GM21737 (cell line): ENCODE results near the gene DET1.
"Not testable (repeated sequence)": the region's sequence is repeated elsewhere in the genome, so short reads cannot be mapped to it uniquely, and the experiment has no call there.

ENCODE experiments used
- ATAC-seq: cut with Tn5 transposase; IDR thresholded peaks from one replicate; pipeline ENCODE4 v1.9.1; 2021; ENCODE audit warnings: mild to moderate bottlenecking, moderate library complexity; ENCODE audit not compliant: unreplicated experiment

DET1 gene

GRCh38 chr15:88546248-88547129, at the start of gene DET1:
DET1 (minus strand) TSS chr15:88546681; CDS start chr15:88531705, 14,976 bp downstream.
- ATAC-seq, result peak; percentile 99

GRCh38 chr15:88591384-88591783, 44.9 kb upstream of the DET1 start:
- no peak for ATAC-seq

- ATAC-seq, result no peak
Measured at GRCh38 chr15:88590759-88591158, 44.3 kb upstream of the DET1 start.

GRCh38 chr15:88586401-88587162, 40.1 kb upstream of the DET1 start:
- no peak for ATAC-seq

GRCh38 chr15:88580532-88580931, 34.1 kb upstream of the DET1 start:
- no peak for ATAC-seq

- ATAC-seq, result no peak
Measured at GRCh38 chr15:88579322-88579721, 32.8 kb upstream of the DET1 start.

GRCh38 chr15:88574655-88575054, 28.2 kb upstream of the DET1 start:
- ATAC-seq, result no peak

- no peak for ATAC-seq
Measured at GRCh38 chr15:88574077-88574476, 27.6 kb upstream of the DET1 start.

GRCh38 chr15:88571852-88572259, 25.4 kb upstream of the DET1 start:
- ATAC-seq, result no peak

GRCh38 chr15:88571153-88571851, 24.8 kb upstream of the DET1 start:
- no peak for ATAC-seq

- no peak for ATAC-seq
Measured at GRCh38 chr15:88568589-88568988, 22.1 kb upstream of the DET1 start.

- ATAC-seq, result no peak
Measured at GRCh38 chr15:88564741-88565140, 18.3 kb upstream of the DET1 start.

GRCh38 chr15:88563638-88564037, 17.2 kb upstream of the DET1 start:
- ATAC-seq, result no peak

GRCh38 chr15:88559565-88559964, 13.1 kb upstream of the DET1 start:
- not testable (repeated sequence) for ATAC-seq

- not testable (repeated sequence) for ATAC-seq
Measured at GRCh38 chr15:88558026-88558425, 11.5 kb upstream of the DET1 start.

GRCh38 chr15:88548009-88548408, 1.5 kb upstream of the DET1 start:
- not testable (repeated sequence) for ATAC-seq

- not testable (repeated sequence) for ATAC-seq
Measured at GRCh38 chr15:88545578-88546247, 768 bp downstream of the DET1 start.

- ATAC-seq, result no peak
Measured at GRCh38 chr15:88543065-88543776, 3.3 kb downstream of the DET1 start.

- no peak for ATAC-seq
Measured at GRCh38 chr15:88542342-88542733, 4.1 kb downstream of the DET1 start.

- no peak for ATAC-seq
Measured at GRCh38 chr15:88541709-88542341, 4.7 kb downstream of the DET1 start.
